GM12864 (cell line): ENCODE measurements around the gene LDLRAD3.

ENCODE experiments used
- DNase-seq: peaks from one replicate; pipeline ENCODE4 v3.0.0-alpha.2; 2011; ENCODE audit warnings: low read depth
- H3K4me3 ChIP-seq: 2 replicates; pipeline ENCODE4 v1.5.1; 2011; ENCODE audit warnings: mild to moderate bottlenecking, low read depth, low read length, control low read depth
- TF ChIP-seq, protein P1 (sequence below): IDR thresholded peaks from 2 replicates; pipeline ENCODE4 v1.5.1; 2011; ENCODE audit warnings: low read depth, mild to moderate bottlenecking, moderate library complexity, low read length, control low read depth, inconsistent platforms; ENCODE audit errors: missing control alignments

LDLRAD3 gene

DNA sequence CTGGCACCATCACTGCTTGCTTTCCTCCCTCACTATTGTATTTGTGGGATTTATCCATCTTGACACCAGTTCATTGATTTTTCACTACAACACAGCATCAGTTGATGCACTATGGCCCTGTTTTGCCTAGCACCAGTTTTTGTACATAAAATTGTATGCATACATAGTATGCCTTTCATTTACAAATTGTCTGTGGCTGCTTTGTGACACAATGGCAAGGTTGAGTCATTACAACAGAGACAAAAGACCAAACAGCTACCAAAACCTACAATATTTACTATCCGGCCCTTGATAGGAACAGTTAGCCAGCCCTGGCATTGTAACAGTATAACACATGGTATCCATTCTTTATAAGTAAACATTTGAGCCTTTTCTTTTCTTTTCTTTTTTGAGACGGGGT, 150.3 kb downstream of the LDLRAD3 start:
- no peak overlapping the region for H3K4me3 ChIP-seq
- DNase-seq, result no peak
- TF ChIP-seq, protein P1, sequence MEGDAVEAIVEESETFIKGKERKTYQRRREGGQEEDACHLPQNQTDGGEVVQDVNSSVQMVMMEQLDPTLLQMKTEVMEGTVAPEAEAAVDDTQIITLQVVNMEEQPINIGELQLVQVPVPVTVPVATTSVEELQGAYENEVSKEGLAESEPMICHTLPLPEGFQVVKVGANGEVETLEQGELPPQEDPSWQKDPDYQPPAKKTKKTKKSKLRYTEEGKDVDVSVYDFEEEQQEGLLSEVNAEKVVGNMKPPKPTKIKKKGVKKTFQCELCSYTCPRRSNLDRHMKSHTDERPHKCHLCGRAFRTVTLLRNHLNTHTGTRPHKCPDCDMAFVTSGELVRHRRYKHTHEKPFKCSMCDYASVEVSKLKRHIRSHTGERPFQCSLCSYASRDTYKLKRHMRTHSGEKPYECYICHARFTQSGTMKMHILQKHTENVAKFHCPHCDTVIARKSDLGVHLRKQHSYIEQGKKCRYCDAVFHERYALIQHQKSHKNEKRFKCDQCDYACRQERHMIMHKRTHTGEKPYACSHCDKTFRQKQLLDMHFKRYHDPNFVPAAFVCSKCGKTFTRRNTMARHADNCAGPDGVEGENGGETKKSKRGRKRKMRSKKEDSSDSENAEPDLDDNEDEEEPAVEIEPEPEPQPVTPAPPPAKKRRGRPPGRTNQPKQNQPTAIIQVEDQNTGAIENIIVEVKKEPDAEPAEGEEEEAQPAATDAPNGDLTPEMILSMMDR, result no peak

DNA sequence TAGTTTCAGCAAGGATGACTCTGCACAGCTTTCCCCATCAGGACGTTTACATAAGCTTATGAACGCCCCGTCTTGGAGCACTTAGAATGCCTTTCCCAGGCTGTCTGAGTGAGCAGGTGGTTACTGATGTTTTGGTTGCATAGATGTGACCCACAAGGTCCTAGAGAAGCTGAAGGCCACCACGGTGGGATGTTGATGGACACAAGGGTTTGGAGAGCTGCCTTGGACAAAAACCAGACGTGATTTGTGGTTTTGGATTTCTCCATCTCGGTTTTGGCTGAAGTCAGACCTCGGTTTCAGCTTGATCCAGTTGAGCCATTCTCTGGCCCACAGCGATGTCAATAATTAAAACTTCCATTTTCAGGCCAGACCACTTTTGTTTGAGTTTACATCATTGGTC, 151.9 kb downstream of the LDLRAD3 start:
- no peak for DNase-seq
- no peak overlapping the region for H3K4me3 ChIP-seq
- TF ChIP-seq, protein P1, result no peak

DNA sequence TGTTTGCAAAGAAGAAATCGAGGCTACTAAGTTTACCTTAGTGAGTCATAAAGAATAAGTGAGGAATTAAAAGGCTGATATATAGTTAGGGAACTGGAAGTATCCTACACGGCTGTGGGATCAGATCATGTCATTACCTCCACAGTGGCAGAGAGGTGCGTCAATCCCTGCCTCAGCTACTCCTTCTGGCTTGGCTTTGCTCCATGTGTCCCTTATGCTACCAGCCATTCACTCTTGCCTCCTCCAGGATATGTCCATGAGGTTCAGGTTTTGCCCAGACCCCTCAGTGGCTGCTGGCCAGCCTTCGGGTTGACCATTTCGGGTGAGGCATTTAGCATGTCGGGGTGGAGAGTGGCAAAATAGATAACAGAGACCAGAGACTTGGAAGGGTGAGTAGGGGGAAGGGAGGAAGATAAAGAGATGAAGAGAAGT, 153.4 kb downstream of the LDLRAD3 start:
- no peak overlapping the region for H3K4me3 ChIP-seq
- TF ChIP-seq, protein P1, result no peak
- DNase-seq, result no peak

DNA sequence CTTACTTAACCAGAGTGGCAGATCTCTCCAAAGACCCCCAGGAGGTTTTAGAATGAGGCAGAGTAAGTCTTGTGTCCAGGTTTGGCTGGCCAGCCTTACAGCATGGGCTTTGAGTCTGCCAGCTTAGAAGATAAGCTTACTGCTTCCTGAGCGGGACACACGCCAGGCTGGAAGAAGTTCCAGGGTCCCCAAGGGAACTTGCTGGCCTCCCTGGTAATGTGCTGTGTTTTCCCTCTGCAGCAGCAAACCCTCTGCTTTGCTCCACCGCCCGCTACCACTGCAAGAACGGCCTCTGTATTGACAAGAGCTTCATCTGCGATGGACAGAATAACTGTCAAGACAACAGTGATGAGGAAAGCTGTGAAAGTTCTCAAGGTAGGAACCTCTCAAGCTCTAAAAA, 154.2 kb downstream of the LDLRAD3 start:
- H3K4me3 ChIP-seq, result no peak overlapping the region
- TF ChIP-seq, protein P1, result no peak
- no peak for DNase-seq

DNA sequence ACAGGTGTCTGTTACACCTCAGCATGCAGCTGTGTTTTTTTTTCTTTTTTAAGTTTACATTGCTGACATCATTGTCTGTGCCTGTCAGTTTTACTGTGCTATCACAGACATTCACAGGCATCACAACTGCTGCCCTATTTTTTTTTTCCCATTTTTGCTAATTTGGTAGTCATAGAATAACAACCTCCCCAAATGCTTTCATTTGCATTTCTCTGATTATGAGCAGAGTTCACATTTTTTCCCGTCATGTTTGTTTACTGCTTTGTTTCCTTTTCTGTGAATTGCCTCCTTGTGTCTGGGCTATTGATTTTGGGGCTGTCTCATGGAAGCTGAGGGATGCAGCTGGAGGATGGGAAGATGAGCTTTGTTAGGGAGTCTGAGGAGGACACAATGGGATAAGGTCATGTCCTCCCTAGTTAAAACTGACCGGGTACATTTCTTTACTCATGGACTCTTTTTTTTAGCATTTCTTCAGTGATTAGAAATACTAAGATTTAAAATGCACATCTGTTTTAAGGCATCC, 155.1 kb downstream of the LDLRAD3 start:
- DNase-seq, result no peak
- TF ChIP-seq, protein P1, result no peak
- H3K4me3 ChIP-seq, result no peak overlapping the region

DNA sequence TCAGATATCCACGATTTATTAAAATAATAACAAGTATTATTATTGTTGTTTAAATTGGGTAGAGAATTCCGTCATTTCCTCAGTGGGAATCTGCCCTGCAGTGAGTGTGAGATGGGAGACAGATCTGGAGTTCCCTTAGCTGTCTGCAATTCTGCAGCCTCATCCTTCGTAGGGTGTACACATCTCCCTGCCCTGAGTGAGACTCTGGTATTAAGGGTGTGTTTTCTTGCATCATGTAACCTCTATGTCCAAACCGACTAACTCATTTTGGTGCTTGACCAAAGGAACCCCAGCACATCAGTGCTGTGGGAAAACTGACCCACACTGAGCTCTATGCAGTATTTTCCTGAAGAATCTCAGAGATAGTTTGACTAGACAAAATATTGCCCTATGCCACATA, 157.6 kb downstream of the LDLRAD3 start:
- DNase-seq, result no peak
- TF ChIP-seq, protein P1, result no peak
- H3K4me3 ChIP-seq, result no peak overlapping the region

DNA sequence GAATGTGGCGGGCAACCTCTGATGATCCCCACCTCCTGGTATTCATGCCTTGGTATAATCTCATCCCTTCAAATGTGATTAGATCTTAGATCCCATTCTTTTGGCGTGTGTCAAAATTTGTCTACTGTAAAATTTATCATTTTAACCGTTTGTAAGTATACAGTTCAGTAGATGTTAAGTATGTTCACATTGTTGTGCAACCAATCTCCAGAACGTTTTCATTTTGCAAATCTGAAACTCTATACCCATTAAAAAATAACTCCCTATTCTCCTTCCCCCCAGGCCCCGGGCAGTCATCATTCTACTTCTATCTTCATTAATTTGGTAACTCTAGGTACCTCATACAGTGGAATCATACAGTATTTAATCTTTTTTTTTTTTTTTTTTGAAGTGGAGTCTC, 159.0 kb downstream of the LDLRAD3 start:
- TF ChIP-seq, protein P1, result no peak
- H3K4me3 ChIP-seq, result no peak overlapping the region
- DNase-seq, result no peak
